ENCODE results near the gene MYBPC2.
"Not testable (repeated sequence)": the region's sequence is repeated elsewhere in the genome, so short reads cannot be mapped to it uniquely, and the experiment has no call there.

The MYBPC2 gene

GRCh38 chr19:50432221-50433028 is at the start of gene MYBPC2:
MYBPC2 (plus strand) TSS chr19:50432892; CDS start chr19:50432954, 62 bp downstream.
- Histone ChIP-seq H3K9ac (ENCODE audit: low read depth, low read length) (peak within 1 kb of the TSS; percentile 73; the same call in 1 of the 2 replicates), H3K4me1 (ENCODE audit: insufficient read depth, low read length) (peaks cover 12% of the 10 kb centered on the region; the same call in 1 of the 2 replicates), H3K4me3 (ENCODE audit: low read length) (peak within 1 kb of the TSS; percentile 79), H3K27me3 (ENCODE audit: insufficient read depth, low read length) (peaks cover 45% of the 10 kb centered on the region), H3K36me3 (ENCODE audit: insufficient read depth, low read depth, low read length) (no peaks in the 10 kb centered on the region), H3K27ac (ENCODE audit: low read length) (no peak within 1 kb of the TSS), H3K9me3 (ENCODE audit: insufficient read depth, low read depth, low read length) (no peaks in the 10 kb centered on the region)

DNA sequence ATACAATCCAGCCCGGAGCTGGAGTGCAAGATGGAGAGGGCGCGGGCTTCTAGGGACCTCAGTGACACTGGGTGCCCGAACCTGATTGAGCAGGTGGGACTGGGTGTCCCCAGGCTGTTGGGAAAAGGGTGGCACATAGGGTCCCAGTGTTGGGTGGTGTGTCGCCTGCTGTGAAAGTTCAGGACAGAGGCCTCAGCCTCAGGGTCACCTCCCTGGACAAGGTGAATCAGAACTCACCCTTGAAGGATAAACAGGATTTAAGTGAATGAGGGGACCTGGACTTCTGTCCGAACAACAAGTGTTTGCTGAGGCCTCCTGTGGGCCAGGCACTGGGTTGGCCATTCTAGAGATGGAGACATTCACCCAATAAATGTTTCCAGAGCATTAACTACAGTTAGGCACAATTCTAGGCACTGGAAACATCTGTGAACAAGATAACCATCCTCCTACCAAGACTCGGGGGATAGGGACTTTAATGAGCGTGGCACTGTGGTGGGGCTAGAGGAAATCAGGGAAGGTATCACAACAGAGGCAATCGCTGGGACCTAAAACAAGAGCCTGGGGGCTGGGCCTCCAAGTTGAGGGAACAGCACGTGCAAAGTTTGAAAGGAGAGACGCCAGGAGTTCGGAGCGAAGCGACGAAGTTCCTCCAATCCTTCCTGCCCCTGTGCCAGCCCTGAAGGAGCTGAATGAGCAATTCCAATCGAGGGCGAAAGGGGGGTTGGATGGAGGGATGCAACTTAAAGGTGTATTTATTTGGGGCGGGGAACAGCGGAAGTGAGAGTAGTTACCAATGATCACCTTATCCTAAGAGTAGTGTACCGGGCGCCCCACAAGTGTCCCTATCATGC is 49.5 kb upstream of the MYBPC2 start:
- peak overlapping the region; percentile 72 for H3K4me3 ChIP-seq (ENCODE audit: low read length)
- no peak overlapping the region for H3K27ac ChIP-seq (ENCODE audit: low read length)

GRCh38 chr19:50383852-50384684 is 48.6 kb upstream of the MYBPC2 start, which contains the start of gene POLD1:
POLD1 (plus strand) TSS chr19:50384347; CDS start chr19:50398852, 14,505 bp downstream.
- no peaks in the 10 kb centered on the region; the same call in 1 of the 2 replicates for H3K27me3 ChIP-seq (ENCODE audit: insufficient read depth, low read length)
- peak within 1 kb of the TSS; percentile 32 for H3K27ac ChIP-seq (ENCODE audit: low read length)
- no peaks in the 10 kb centered on the region for H3K9me3 ChIP-seq (ENCODE audit: insufficient read depth, low read depth, low read length)
- peak within 1 kb of the TSS; percentile 98 for H3K4me3 ChIP-seq (ENCODE audit: low read length)
- peaks cover 58% of the 10 kb centered on the region for H3K36me3 ChIP-seq (ENCODE audit: insufficient read depth, low read depth, low read length)
- peak within 1 kb of the TSS; percentile 94 for H3K9ac ChIP-seq (ENCODE audit: low read depth, low read length)
- no peaks in the 10 kb centered on the region; the same call in 1 of the 2 replicates for H3K4me1 ChIP-seq (ENCODE audit: insufficient read depth, low read length)

More for the DNA sequence above, 49.5 kb upstream of the MYBPC2 start:
- Histone ChIP-seq H3K9me3 (ENCODE audit: insufficient read depth, low read depth, low read length) (no peaks in the 10 kb centered on the region), H3K4me1 (ENCODE audit: insufficient read depth, low read length) (no peaks in the 10 kb centered on the region; the same call in 1 of the 2 replicates), H3K9ac (ENCODE audit: low read depth, low read length) (peak overlapping the region; percentile 75; the same call in 1 of the 2 replicates), H3K36me3 (ENCODE audit: insufficient read depth, low read depth, low read length) (peaks cover 58% of the 10 kb centered on the region), H3K27me3 (ENCODE audit: insufficient read depth, low read length) (no peaks in the 10 kb centered on the region; the same call in 1 of the 2 replicates)

- Histone ChIP-seq H3K27me3 (ENCODE audit: insufficient read depth, low read length) (no peaks in the 10 kb centered on the region; the same call in 1 of the 2 replicates), H3K9me3 (ENCODE audit: insufficient read depth, low read depth, low read length) (no peaks in the 10 kb centered on the region), H3K36me3 (ENCODE audit: insufficient read depth, low read depth, low read length) (peaks cover 53% of the 10 kb centered on the region), H3K4me1 (ENCODE audit: insufficient read depth, low read length) (no peaks in the 10 kb centered on the region; the same call in 1 of the 2 replicates), H3K9ac (ENCODE audit: low read depth, low read length) (peak overlapping the region; percentile 94), H3K4me3 (ENCODE audit: low read length) (peak overlapping the region; percentile 98), H3K27ac (ENCODE audit: low read length) (peak overlapping the region; percentile 32)
These were observed 47.8 kb upstream of the MYBPC2 start for GRCh38 chr19:50384685-50385535.

DNA sequence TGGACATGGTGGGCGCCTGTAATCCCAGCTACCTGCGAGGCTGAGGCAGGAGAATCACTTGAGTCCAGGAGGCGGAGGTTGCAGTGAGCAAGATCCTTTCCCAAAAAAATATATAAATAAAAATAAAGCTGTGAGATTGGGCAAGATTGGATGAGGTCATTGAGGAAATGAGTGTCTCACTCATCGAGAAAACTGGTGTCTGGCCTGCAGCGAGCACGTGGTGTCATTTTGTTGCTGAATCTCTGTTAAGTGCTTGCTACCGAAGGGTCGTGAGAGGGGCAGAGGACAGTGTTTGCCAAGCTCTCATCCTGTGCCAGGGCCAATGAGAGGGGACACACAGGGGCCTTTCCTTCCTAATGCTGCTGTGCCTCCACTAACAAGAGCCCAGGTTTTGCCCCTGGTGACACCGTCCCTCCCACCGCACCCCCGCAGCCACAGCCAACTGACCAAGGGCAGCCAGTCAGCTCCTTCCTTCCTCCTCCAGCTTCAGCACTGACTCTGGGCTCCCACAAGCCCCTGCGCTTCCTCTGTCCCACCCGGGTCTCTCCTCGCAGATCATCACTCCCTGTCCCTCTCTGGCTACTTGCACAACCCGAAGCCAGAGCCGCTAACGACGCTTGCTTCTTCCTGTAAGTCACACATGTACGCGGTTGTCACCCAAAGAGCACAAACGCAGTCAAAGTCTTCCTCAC is 45.4 kb upstream of the MYBPC2 start:
- Histone ChIP-seq H3K27me3 (ENCODE audit: insufficient read depth, low read length) (no peaks in the 10 kb centered on the region; the same call in 1 of the 2 replicates), H3K4me3 (ENCODE audit: low read length) (no peak overlapping the region), H3K27ac (ENCODE audit: low read length) (no peak overlapping the region), H3K9me3 (ENCODE audit: insufficient read depth, low read depth, low read length) (peaks cover 6% of the 10 kb centered on the region), H3K36me3 (ENCODE audit: insufficient read depth, low read depth, low read length) (peaks cover 43% of the 10 kb centered on the region), H3K9ac (ENCODE audit: low read depth, low read length) (no peak overlapping the region), H3K4me1 (ENCODE audit: insufficient read depth, low read length) (no peaks in the 10 kb centered on the region; the same call in 1 of the 2 replicates)

- H3K36me3 ChIP-seq (ENCODE audit: insufficient read depth, low read depth, low read length): peaks cover 48% of the 10 kb centered on the region
- H3K27me3 ChIP-seq (ENCODE audit: insufficient read depth, low read length): no peaks in the 10 kb centered on the region; the same call in 1 of the 2 replicates
- H3K4me1 ChIP-seq (ENCODE audit: insufficient read depth, low read length): no peaks in the 10 kb centered on the region; the same call in 1 of the 2 replicates
- no peak overlapping the region for H3K4me3 ChIP-seq (ENCODE audit: low read length)
- no peak overlapping the region for H3K27ac ChIP-seq (ENCODE audit: low read length)
- H3K9me3 ChIP-seq (ENCODE audit: insufficient read depth, low read depth, low read length): peaks cover 7% of the 10 kb centered on the region
- no peak overlapping the region for H3K9ac ChIP-seq (ENCODE audit: low read depth, low read length)
These were observed 44.8 kb upstream of the MYBPC2 start for GRCh38 chr19:50387868-50388245.

- H3K4me1 ChIP-seq (ENCODE audit: insufficient read depth, low read length); H3K4me3 ChIP-seq (ENCODE audit: low read length); H3K9ac ChIP-seq (ENCODE audit: low read depth, low read length); H3K9me3 ChIP-seq (ENCODE audit: insufficient read depth, low read depth, low read length); H3K27ac ChIP-seq (ENCODE audit: low read length); H3K27me3 ChIP-seq (ENCODE audit: insufficient read depth, low read length): not testable (repeated sequence)
- H3K36me3 ChIP-seq (ENCODE audit: insufficient read depth, low read depth, low read length): peaks cover 60% of the 10 kb centered on the region
These were observed 42.4 kb upstream of the MYBPC2 start for GRCh38 chr19:50390295-50390694.

GRCh38 chr19:50390952-50391351 is 41.7 kb upstream of the MYBPC2 start:
- not testable (repeated sequence) for H3K27me3 ChIP-seq (ENCODE audit: insufficient read depth, low read length); H3K4me1 ChIP-seq (ENCODE audit: insufficient read depth, low read length); H3K4me3 ChIP-seq (ENCODE audit: low read length); H3K9me3 ChIP-seq (ENCODE audit: insufficient read depth, low read depth, low read length); H3K27ac ChIP-seq (ENCODE audit: low read length); H3K9ac ChIP-seq (ENCODE audit: low read depth, low read length)
- peaks cover 57% of the 10 kb centered on the region for H3K36me3 ChIP-seq (ENCODE audit: insufficient read depth, low read depth, low read length)

- H3K36me3 ChIP-seq (ENCODE audit: insufficient read depth, low read depth, low read length): peaks cover 41% of the 10 kb centered on the region
- no peaks in the 10 kb centered on the region for H3K27me3 ChIP-seq (ENCODE audit: insufficient read depth, low read length)
- H3K9ac ChIP-seq (ENCODE audit: low read depth, low read length): no peak overlapping the region
- H3K27ac ChIP-seq (ENCODE audit: low read length): no peak overlapping the region
- no peaks in the 10 kb centered on the region for H3K4me1 ChIP-seq (ENCODE audit: insufficient read depth, low read length)
- peaks cover 7% of the 10 kb centered on the region for H3K9me3 ChIP-seq (ENCODE audit: insufficient read depth, low read depth, low read length)
- H3K4me3 ChIP-seq (ENCODE audit: low read length): no peak overlapping the region
These were observed 39.9 kb upstream of the MYBPC2 start for GRCh38 chr19:50392759-50393158.

GRCh38 chr19:50393589-50393988 is 39.1 kb upstream of the MYBPC2 start:
- H3K27ac ChIP-seq (ENCODE audit: low read length): no peak overlapping the region
- H3K4me3 ChIP-seq (ENCODE audit: low read length): no peak overlapping the region
- no peak overlapping the region for H3K9ac ChIP-seq (ENCODE audit: low read depth, low read length)
- H3K4me1 ChIP-seq (ENCODE audit: insufficient read depth, low read length): no peaks in the 10 kb centered on the region
- no peaks in the 10 kb centered on the region for H3K27me3 ChIP-seq (ENCODE audit: insufficient read depth, low read length)
- peaks cover 7% of the 10 kb centered on the region for H3K9me3 ChIP-seq (ENCODE audit: insufficient read depth, low read depth, low read length)
- H3K36me3 ChIP-seq (ENCODE audit: insufficient read depth, low read depth, low read length): peaks cover 32% of the 10 kb centered on the region

All from iPS-20b (cell line).